Astrocyte of the hippocampus (primary cell): ENCODE results near the gene CARS1.
A peak's percentile ranks its signal among the peaks of the same experiment; 100 is the strongest.
"Not testable (repeated sequence)": the region's sequence is repeated elsewhere in the genome, so short reads cannot be mapped to it uniquely, and the experiment has no call there.

Source experiments
- DNase-seq: peaks from one replicate; pipeline ENCODE4 v3.0.0; 2011; ENCODE audit warnings: low read depth, low spot score

CARS1 gene

GRCh38 chr11:3090096-3090901 is 33.1 kb upstream of the CARS1 start:
- DNase-seq, result no peak

GRCh38 chr11:3089236-3090061 is 32.2 kb upstream of the CARS1 start:
- no peak for DNase-seq

GRCh38 chr11:3088806-3089205 is 31.6 kb upstream of the CARS1 start:
- DNase-seq, result no peak

GRCh38 chr11:3087821-3088800 is 30.9 kb upstream of the CARS1 start:
- DNase-seq, result peak; percentile 32

GRCh38 chr11:3087373-3087772 is 30.1 kb upstream of the CARS1 start:
- DNase-seq, result no peak

GRCh38 chr11:3086671-3087150 is 29.5 kb upstream of the CARS1 start:
- no peak for DNase-seq

GRCh38 chr11:3086114-3086513 is 28.9 kb upstream of the CARS1 start:
- DNase-seq, result no peak

GRCh38 chr11:3085052-3085451 is 27.8 kb upstream of the CARS1 start:
- DNase-seq, result no peak

GRCh38 chr11:3083321-3083720 is 26.1 kb upstream of the CARS1 start:
- DNase-seq, result no peak

GRCh38 chr11:3081386-3081751 is 24.1 kb upstream of the CARS1 start:
- DNase-seq, result no peak

- DNase-seq, result no peak
These were observed 23.6 kb upstream of the CARS1 start for GRCh38 chr11:3080733-3081385.

- peak; percentile 27 for DNase-seq
These were observed 22.9 kb upstream of the CARS1 start for GRCh38 chr11:3080104-3080503.

GRCh38 chr11:3077846-3078440 is 20.7 kb upstream of the CARS1 start:
- DNase-seq, result no peak

- no peak for DNase-seq
These were observed 20.1 kb upstream of the CARS1 start for GRCh38 chr11:3077189-3077836.

GRCh38 chr11:3074912-3075589 is 17.8 kb upstream of the CARS1 start:
- DNase-seq, result peak; percentile 29

- peak; percentile 86 for DNase-seq
These were observed 15.8 kb upstream of the CARS1 start for GRCh38 chr11:3073029-3073435.

GRCh38 chr11:3069425-3069824 is 12.2 kb upstream of the CARS1 start:
- DNase-seq, result no peak

- DNase-seq, result not testable (repeated sequence)
These were observed 9.1 kb upstream of the CARS1 start for GRCh38 chr11:3066308-3066707.

- DNase-seq, result not testable (repeated sequence)
These were observed 7.5 kb upstream of the CARS1 start for GRCh38 chr11:3064709-3065108.
